Measurements from ENCODE around the gene NEU3. TPM values are rescaled to one million over a fixed set of nuclear protein-coding genes. Genes with fewer than 3 reads are reported as not detected.

The NEU3 gene
- total RNA-seq, 1 donor from 2014 or later = 16.5 TPM

GRCh38 chr11:74948898-74949752, 39.6 kb upstream of the NEU3 start, which contains the start of the genes SPCS2 and XRRA1:
SPCS2 (plus strand) TSS chr11:74949266; CDS start chr11:74949286, 20 bp downstream.
XRRA1 (minus strand) TSS chr11:74949091; CDS start chr11:74940878, 8,213 bp downstream.
- H3K4me1 Mint-ChIP-seq = peaks cover 72% of the 10 kb centered on the region
- POLR2A ChIA-PET = interaction anchor here (0.9 to 2.3 kb wide), 5 partner anchors 11 to 456 kb away, joined by 3 to 20 read pairs (median 5); partner anchors contain the start of genes LIPT2 and NEU3
- H3K4me3 Mint-ChIP-seq = peak within 1 kb of the TSS; percentile 97
- H3K9me3 Mint-ChIP-seq = no peaks in the 10 kb centered on the region
- CTCF ChIA-PET = interaction anchor here (1.5 kb wide), 1 partner anchor 19 kb away, joined by 4 read pairs; no protein-coding TSS in a partner anchor
- peak; percentile 90 for DNase-seq
- peak; percentile 93 for ATAC-seq (ENCODE audit: low read depth)
- H3K36me3 Mint-ChIP-seq (ENCODE audit: low read depth) = peaks cover 45% of the 10 kb centered on the region
- TF ChIP-seq CTCF (IDR thresholded peaks at IDR 0.05) = no peak
- intact Hi-C loops (cut with micrococcal nuclease) = loop anchor here (1.0 to 5.0 kb wide), 6 partner anchors 39 to 578 kb away; partner anchors contain the start of genes GDPD5, LIPT2, NEU3 and PGM2L1
- H3K27me3 Mint-ChIP-seq = no peaks in the 10 kb centered on the region
- H3K27ac Mint-ChIP-seq = peak within 1 kb of the TSS; percentile 97

DNA sequence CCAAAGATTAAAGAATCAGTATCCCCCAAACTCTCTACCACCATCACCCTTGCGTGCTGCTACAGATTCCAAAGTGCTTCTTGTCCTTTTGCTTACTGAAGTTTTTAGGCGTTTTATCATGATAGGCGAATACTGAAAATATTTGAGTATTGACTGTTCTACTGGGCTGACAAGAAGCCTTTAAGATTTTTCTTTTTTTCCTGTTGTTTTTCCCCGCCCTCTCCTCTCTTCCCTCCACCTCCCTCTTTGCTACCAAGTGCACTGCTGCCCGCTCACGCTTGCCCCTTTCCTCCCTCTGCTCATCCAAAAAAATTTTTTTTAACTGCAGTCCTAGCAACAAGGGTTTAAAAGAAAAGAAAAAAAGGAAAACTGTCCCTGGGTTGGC, 39.0 kb upstream of the NEU3 start:
- H3K27me3 Mint-ChIP-seq = no peaks in the 10 kb centered on the region
- H3K36me3 Mint-ChIP-seq (ENCODE audit: low read depth) = peaks cover 40% of the 10 kb centered on the region
- H3K4me1 Mint-ChIP-seq = peaks cover 78% of the 10 kb centered on the region
- TF ChIP-seq CTCF (IDR thresholded peaks at IDR 0.05) = no peak
- ChIA-PET POLR2A (interaction anchor here (0.7 to 2.3 kb wide), 3 partner anchors 19 to 1565 kb away, joined by 3 to 13 read pairs (median 4); partner anchors contain the start of gene NEU3), CTCF (interaction anchor here (1.5 kb wide), 1 partner anchor 20 kb away, joined by 4 read pairs; no protein-coding TSS in a partner anchor)
- ATAC-seq (ENCODE audit: low read depth) (no peak), DNase-seq (no peak)
- H3K27ac Mint-ChIP-seq = peak overlapping the region; percentile 97
- H3K9me3 Mint-ChIP-seq = no peaks in the 10 kb centered on the region
- peak overlapping the region; percentile 97 for H3K4me3 Mint-ChIP-seq
- intact Hi-C loops (cut with micrococcal nuclease) = loop anchor here (1.0 to 10.0 kb wide), 8 partner anchors 39 to 873 kb away; partner anchors contain the start of genes GDPD5, LIPT2, NEU3 and PGM2L1

DNA sequence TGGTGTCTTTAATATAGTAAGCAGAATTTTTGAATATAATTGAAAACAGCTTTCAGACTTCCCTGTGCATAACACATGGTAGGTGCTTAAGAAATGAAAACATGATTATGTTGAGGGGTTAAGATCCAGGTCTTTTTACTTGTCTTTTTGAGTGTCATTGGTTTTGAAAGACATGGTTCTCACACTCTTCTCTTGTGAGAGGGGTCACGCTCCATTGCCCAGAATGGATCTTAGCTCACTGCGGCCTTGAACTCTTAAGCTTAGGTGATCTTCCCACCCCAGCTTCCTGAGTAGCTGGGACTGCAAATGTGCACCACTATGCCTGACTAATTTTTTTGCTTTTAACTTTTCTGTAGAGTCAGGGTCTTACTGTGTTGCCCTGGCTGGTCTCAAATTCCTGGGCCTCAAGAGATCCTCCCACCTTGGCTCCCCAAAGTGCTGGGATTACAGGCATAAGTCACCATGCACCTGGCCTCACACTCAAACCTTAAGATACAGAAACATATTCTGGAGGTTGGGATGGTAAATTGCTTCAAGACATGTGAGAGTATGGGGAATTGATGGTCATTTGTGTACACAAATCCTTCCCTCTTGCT, 38.3 kb upstream of the NEU3 start:
- CTCF ChIA-PET = interaction anchor here (1.5 kb wide), 1 partner anchor 21 kb away, joined by 4 read pairs; no protein-coding TSS in a partner anchor
- H3K9me3 Mint-ChIP-seq = no peaks in the 10 kb centered on the region
- POLR2A ChIA-PET = interaction anchor here (0.7 to 2.3 kb wide), 3 partner anchors 10 to 1566 kb away, joined by 3 to 13 read pairs (median 3); partner anchors contain the start of gene NEU3
- ATAC-seq (ENCODE audit: low read depth) (no peak), DNase-seq (no peak)
- peaks cover 36% of the 10 kb centered on the region for H3K36me3 Mint-ChIP-seq (ENCODE audit: low read depth)
- H3K4me3 Mint-ChIP-seq = peak overlapping the region; percentile 97
- no peak for TF ChIP-seq CTCF (IDR thresholded peaks at IDR 0.05)
- intact Hi-C loops (cut with micrococcal nuclease) = loop anchor here (2.0 to 10.0 kb wide), 2 partner anchors 444 to 872 kb away; partner anchors contain the start of gene RPS3
- peaks cover 86% of the 10 kb centered on the region for H3K4me1 Mint-ChIP-seq
- peak overlapping the region; percentile 97 for H3K27ac Mint-ChIP-seq
- H3K27me3 Mint-ChIP-seq = no peaks in the 10 kb centered on the region

- Mint-ChIP-seq H3K36me3 (ENCODE audit: low read depth) (peaks cover 33% of the 10 kb centered on the region), H3K27ac (peak overlapping the region; percentile 97), H3K4me3 (peak overlapping the region; percentile 97), H3K9me3 (no peaks in the 10 kb centered on the region), H3K4me1 (peaks cover 86% of the 10 kb centered on the region), H3K27me3 (no peaks in the 10 kb centered on the region)
- ChIA-PET POLR2A (interaction anchor here (0.6 to 2.3 kb wide), 2 partner anchors 38 to 873 kb away, joined by 3 to 13 read pairs; partner anchors contain the start of gene NEU3), CTCF (no interaction called here)
- intact Hi-C loops (cut with micrococcal nuclease) = loop anchor here (2.0 to 10.0 kb wide), 2 partner anchors 444 to 872 kb away; partner anchors contain the start of gene RPS3
- TF ChIP-seq CTCF (IDR thresholded peaks at IDR 0.05) = no peak
- ATAC-seq (ENCODE audit: low read depth) = no peak
- no peak for DNase-seq
These were observed 37.5 kb upstream of the NEU3 start for GRCh38 chr11:74951226-74951625.

Data from activated B cell treated with CpG ODN at 0.5 μM for 24 hours (primary cell).